Measurements from ENCODE around the gene STX2.
A peak's percentile ranks its signal among the peaks of the same experiment; 100 is the strongest.
"Not testable (repeated sequence)": the region's sequence is repeated elsewhere in the genome, so short reads cannot be mapped to it uniquely, and the experiment has no call there.

STX2 gene

GRCh38 chr12:130796985-130797686 lies 41.9 kb downstream of the STX2 start:
- DNase-seq (ENCODE audit: low read depth), result no peak

- DNase-seq (ENCODE audit: low read depth), result no peak
Measured at GRCh38 chr12:130795906-130796305, 43.1 kb downstream of the STX2 start.

GRCh38 chr12:130793554-130793849 lies 45.5 kb downstream of the STX2 start:
- DNase-seq (ENCODE audit: low read depth), result no peak

- no peak for DNase-seq (ENCODE audit: low read depth)
Measured at GRCh38 chr12:130792821-130793553, 46.1 kb downstream of the STX2 start.

GRCh38 chr12:130791629-130792028 lies 47.4 kb downstream of the STX2 start:
- no peak for DNase-seq (ENCODE audit: low read depth)

GRCh38 chr12:130788515-130788914 lies 50.5 kb downstream of the STX2 start:
- no peak for DNase-seq (ENCODE audit: low read depth)

GRCh38 chr12:130787445-130788410 lies 51.3 kb downstream of the STX2 start:
- no peak for DNase-seq (ENCODE audit: low read depth)

GRCh38 chr12:130787041-130787440 lies 52.0 kb downstream of the STX2 start:
- DNase-seq (ENCODE audit: low read depth), result no peak

GRCh38 chr12:130783110-130783715 lies 55.8 kb downstream of the STX2 start:
- DNase-seq (ENCODE audit: low read depth), result no peak

- DNase-seq (ENCODE audit: low read depth), result not testable (repeated sequence)
Measured at GRCh38 chr12:130782245-130782644, 56.8 kb downstream of the STX2 start.

GRCh38 chr12:130780880-130781575 lies 58.0 kb downstream of the STX2 start:
- DNase-seq (ENCODE audit: low read depth), result no peak

- no peak for DNase-seq (ENCODE audit: low read depth)
Measured at GRCh38 chr12:130780325-130780724, 58.7 kb downstream of the STX2 start.

GRCh38 chr12:130778776-130779175 lies 60.3 kb downstream of the STX2 start:
- DNase-seq (ENCODE audit: low read depth), result no peak

- no peak for DNase-seq (ENCODE audit: low read depth)
Measured at GRCh38 chr12:130776857-130777339, 62.2 kb downstream of the STX2 start.

- DNase-seq (ENCODE audit: low read depth), result peak; percentile 39
Measured at GRCh38 chr12:130775953-130776856, 62.8 kb downstream of the STX2 start.

GRCh38 chr12:130770413-130771028 lies 68.5 kb downstream of the STX2 start:
- no peak for DNase-seq (ENCODE audit: low read depth)

GRCh38 chr12:130768120-130768519 lies 70.9 kb downstream of the STX2 start:
- no peak for DNase-seq (ENCODE audit: low read depth)

GRCh38 chr12:130766470-130766869 lies 72.6 kb downstream of the STX2 start:
- no peak for DNase-seq (ENCODE audit: low read depth)

GRCh38 chr12:130765186-130765659 lies 73.8 kb downstream of the STX2 start:
- no peak for DNase-seq (ENCODE audit: low read depth)

Measured in stimulated activated CD8-positive, alpha-beta memory T cell treated with anti-CD3 and anti-CD28 coated beads, Interleukin-7, amount 100 ng/mL, for 24 hours (primary cell).